Measurements from ENCODE around the gene NBAS.

The NBAS gene

DNA sequence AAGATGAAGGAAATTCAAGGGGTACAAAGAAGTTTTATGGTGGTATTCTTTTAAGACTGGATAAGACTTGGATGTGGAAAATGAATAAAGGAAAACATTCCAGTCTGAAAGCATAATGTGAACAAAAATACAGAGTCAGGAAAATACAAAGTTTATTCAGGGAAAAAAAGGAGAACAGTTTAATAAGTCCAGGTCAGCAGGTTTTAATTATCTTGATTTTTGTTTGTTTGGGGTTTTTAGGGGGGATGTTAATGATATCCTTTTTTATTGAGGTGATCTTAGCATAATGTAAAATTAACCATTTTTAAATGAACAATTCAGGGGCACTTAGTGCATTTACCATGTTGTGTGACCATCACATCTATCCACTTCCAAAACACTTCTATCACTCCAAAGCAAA is 80.6 kb downstream of the NBAS start:
- H3K27ac Mint-ChIP-seq: no peak overlapping the region
- H3K36me3 Mint-ChIP-seq (ENCODE audit: low read depth): peaks cover 66% of the 10 kb centered on the region
- no peak overlapping the region for H3K4me3 Mint-ChIP-seq
- TF ChIP-seq, protein P1, sequence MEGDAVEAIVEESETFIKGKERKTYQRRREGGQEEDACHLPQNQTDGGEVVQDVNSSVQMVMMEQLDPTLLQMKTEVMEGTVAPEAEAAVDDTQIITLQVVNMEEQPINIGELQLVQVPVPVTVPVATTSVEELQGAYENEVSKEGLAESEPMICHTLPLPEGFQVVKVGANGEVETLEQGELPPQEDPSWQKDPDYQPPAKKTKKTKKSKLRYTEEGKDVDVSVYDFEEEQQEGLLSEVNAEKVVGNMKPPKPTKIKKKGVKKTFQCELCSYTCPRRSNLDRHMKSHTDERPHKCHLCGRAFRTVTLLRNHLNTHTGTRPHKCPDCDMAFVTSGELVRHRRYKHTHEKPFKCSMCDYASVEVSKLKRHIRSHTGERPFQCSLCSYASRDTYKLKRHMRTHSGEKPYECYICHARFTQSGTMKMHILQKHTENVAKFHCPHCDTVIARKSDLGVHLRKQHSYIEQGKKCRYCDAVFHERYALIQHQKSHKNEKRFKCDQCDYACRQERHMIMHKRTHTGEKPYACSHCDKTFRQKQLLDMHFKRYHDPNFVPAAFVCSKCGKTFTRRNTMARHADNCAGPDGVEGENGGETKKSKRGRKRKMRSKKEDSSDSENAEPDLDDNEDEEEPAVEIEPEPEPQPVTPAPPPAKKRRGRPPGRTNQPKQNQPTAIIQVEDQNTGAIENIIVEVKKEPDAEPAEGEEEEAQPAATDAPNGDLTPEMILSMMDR (IDR thresholded peaks at IDR 0.05; ENCODE audit: unreplicated experiment in 3 of 3): no peak
- H3K9me3 Mint-ChIP-seq: peaks cover 9% of the 10 kb centered on the region
- H3K27me3 Mint-ChIP-seq (ENCODE audit: low read depth): no peaks in the 10 kb centered on the region
- no peaks in the 10 kb centered on the region for H3K4me1 Mint-ChIP-seq

DNA sequence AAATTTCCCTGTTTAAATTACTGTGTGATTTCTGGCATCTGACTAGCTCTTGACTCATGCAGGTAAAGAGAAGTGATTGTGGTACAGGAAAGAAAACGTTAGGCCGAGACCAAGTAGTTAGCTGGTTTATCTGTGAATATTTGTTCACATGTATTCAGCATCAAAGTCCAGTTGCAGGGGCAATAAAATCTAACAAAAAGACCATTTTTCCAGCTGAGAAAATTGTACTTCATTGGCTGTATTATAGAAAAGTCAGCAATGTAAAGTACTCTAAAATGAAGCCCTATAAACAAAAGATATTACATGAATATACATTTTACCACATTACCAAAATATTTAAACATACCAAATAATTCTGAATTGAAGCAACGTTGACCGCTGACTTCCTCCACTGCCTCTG is 88.3 kb downstream of the NBAS start:
- no peaks in the 10 kb centered on the region for H3K4me1 Mint-ChIP-seq
- H3K9me3 Mint-ChIP-seq: no peaks in the 10 kb centered on the region
- TF ChIP-seq, protein P1 (IDR thresholded peaks at IDR 0.05; ENCODE audit: unreplicated experiment in 3 of 3): no peak
- no peaks in the 10 kb centered on the region for H3K27me3 Mint-ChIP-seq (ENCODE audit: low read depth)
- no peak overlapping the region for H3K27ac Mint-ChIP-seq
- H3K36me3 Mint-ChIP-seq (ENCODE audit: low read depth): peaks cover 77% of the 10 kb centered on the region
- no peak overlapping the region for H3K4me3 Mint-ChIP-seq

DNA sequence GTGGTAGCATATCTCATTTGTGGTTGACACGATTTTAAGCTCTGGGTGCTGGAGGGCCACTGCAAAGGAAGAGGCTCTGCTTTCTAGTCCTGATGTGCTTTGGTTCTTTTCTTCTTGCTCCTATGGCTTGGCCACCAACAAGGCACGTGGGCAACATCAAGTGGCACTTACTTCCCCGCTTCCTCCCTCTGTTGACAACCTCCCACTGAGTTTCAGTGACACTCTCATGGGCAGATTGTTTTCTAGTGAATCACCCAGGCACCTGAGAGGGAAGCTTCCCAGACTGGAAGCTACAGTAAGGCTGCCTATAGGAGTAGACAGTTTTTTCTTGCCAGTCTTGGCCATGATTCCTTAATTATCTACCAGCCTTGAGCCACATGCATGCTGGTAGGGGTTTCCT is 89.0 kb downstream of the NBAS start:
- Mint-ChIP-seq H3K27ac (no peak overlapping the region), H3K4me3 (no peak overlapping the region), H3K9me3 (no peaks in the 10 kb centered on the region), H3K36me3 (ENCODE audit: low read depth) (peaks cover 78% of the 10 kb centered on the region), H3K27me3 (ENCODE audit: low read depth) (no peaks in the 10 kb centered on the region), H3K4me1 (no peaks in the 10 kb centered on the region)
- TF ChIP-seq, protein P1 (IDR thresholded peaks at IDR 0.05; ENCODE audit: unreplicated experiment in 3 of 3): no peak

DNA sequence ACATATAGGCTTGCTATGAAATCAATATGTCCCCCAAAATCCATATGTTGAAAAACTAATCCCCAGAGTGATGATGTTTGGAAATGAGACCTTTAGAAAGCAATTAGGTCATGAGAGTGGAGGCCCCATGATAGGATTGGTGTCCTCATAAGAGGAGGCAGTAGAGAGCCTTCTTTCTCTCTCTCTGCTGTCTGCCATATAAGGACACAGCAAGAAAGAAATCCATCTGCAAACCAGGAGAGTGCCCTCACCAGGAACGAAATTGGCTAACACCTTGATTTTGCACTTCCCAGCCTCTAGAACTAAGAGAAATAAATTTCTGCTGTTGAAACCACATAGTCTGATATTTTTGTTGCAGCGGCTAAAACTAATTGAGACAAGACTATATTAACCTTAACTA is 89.5 kb downstream of the NBAS start:
- Mint-ChIP-seq H3K36me3 (ENCODE audit: low read depth) (peaks cover 78% of the 10 kb centered on the region), H3K27ac (no peak overlapping the region), H3K27me3 (ENCODE audit: low read depth) (no peaks in the 10 kb centered on the region), H3K9me3 (no peaks in the 10 kb centered on the region), H3K4me1 (no peaks in the 10 kb centered on the region), H3K4me3 (no peak overlapping the region)
- TF ChIP-seq, protein P1 (IDR thresholded peaks at IDR 0.05; ENCODE audit: unreplicated experiment in 3 of 3): no peak

DNA sequence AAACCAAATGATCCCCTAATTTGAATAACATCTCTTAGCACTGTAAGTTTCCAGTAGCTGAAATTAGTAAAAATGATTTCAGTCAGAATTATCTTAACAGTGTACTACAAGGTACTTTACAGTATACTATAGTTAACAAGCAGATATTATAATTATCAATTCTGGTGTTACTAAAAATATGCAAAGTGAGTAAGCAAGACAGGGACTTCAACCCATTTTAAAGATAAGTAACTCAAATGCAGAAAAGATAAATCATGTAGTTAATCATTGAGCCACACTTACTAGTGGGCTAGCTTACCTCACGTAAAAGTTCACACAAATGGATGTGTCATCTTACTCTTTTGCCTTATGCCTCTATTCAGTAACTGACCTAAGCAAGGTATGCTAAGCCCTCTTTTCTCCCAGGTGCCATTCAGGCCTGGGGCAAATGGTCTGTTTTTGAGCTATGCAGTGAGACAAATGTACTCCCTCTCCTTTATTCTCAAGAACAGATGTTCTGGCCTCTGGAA is 101.0 kb downstream of the NBAS start:
- no peaks in the 10 kb centered on the region for H3K9me3 Mint-ChIP-seq
- H3K27ac Mint-ChIP-seq: no peak overlapping the region
- TF ChIP-seq, protein P1 (IDR thresholded peaks at IDR 0.05; ENCODE audit: unreplicated experiment in 3 of 3): no peak
- no peaks in the 10 kb centered on the region for H3K4me1 Mint-ChIP-seq
- H3K27me3 Mint-ChIP-seq (ENCODE audit: low read depth): no peaks in the 10 kb centered on the region
- no peak overlapping the region for H3K4me3 Mint-ChIP-seq
- H3K36me3 Mint-ChIP-seq (ENCODE audit: low read depth): peaks cover 58% of the 10 kb centered on the region

DNA sequence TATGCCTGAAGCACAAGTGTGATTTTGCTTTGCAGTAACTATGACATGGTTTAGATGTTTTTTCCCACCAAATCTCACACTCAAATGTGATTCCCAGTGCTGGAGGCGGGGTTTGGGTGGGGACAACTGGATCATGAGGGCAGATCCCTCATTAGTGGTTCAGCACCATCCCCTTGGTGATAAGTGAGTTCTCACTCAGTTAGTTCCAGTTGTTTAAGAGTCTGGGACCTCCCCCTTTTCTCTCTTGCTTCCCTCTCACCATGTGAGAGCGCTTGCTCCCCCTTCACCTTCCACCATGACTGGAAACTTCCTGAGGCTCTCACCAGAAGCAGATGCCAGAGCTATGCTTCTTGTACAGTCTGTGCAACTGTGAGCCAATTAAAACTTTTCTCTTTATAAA is 102.9 kb downstream of the NBAS start:
- Mint-ChIP-seq H3K4me1 (no peaks in the 10 kb centered on the region), H3K9me3 (no peaks in the 10 kb centered on the region), H3K27me3 (ENCODE audit: low read depth) (no peaks in the 10 kb centered on the region), H3K27ac (no peak overlapping the region), H3K4me3 (no peak overlapping the region), H3K36me3 (ENCODE audit: low read depth) (peaks cover 47% of the 10 kb centered on the region)
- TF ChIP-seq, protein P1 (IDR thresholded peaks at IDR 0.05; ENCODE audit: unreplicated experiment in 3 of 3): no peak
